Endothelial cell of umbilical vein (primary cell): ENCODE data around the gene MTCL1. TPM values are rescaled to one million over a fixed set of nuclear protein-coding genes. Genes with fewer than 3 reads are reported as not detected.

Experiments
- BruUV-seq: library from RNA; stranded (reverse); fragments of 400-500 nt; replicated peaks from 2 replicates; lab custom pipeline; 2021; lab: Mats Ljungman, UMichigan
- CTCF ChIA-PET: fragments of 300-600, 350-600 bp; sonication (Branson Sonifier 250); formaldehyde crosslinking; loops from one replicate; lab custom pipeline; 2021; ENCODE audit warnings: antibody characterized with exemption, inconsistent platforms; lab: Charles Lee
- POLR2A ChIA-PET: fragments of 300-600, 350-600 bp; sonication (Branson Sonifier 250); formaldehyde crosslinking; loops from one replicate; lab custom pipeline; 2021; ENCODE audit warnings: antibody characterized with exemption, inconsistent platforms; lab: Charles Lee
- DNase-seq: peaks from one replicate; pipeline ENCODE4 v3.0.0-alpha.2; 2011; ENCODE audit warnings: low read depth, low spot score
- FAIRE-seq: peaks from 2 replicates; lab custom pipeline; 2011; peaks lifted over from hg19 to GRCh38; lab: Jason Lieb, UNC
- H2AFZ ChIP-seq: 2 replicates; pipeline ENCODE4 v1.6.0; 2012; ENCODE audit warnings: low read depth, low read length, control low read depth, inconsistent platforms
- H3K27ac ChIP-seq: 2 replicates; pipeline ENCODE4 v1.5.1; 2011; ENCODE audit warnings: low read depth, mild to moderate bottlenecking, control low read depth, low read length, moderate library complexity; ENCODE audit not compliant: insufficient read depth
- H3K27me3 ChIP-seq, 2 experiments: 2 replicates each; pipeline versions ENCODE4 v1.6.0 to v1.6.1; 2011; ENCODE audit warnings: low read length in 2 of 2, mixed read lengths in 1 of 2; ENCODE audit not compliant: control insufficient read depth in 2 of 2, insufficient read depth in 2 of 2
- H3K36me3 ChIP-seq, 2 experiments: 2 replicates in 1 of 2; 3 replicates in 1 of 2; pipeline ENCODE4 v1.5.1; 2011; ENCODE audit warnings: low read length in 2 of 2, mild to moderate bottlenecking in 1 of 2, moderate library complexity in 1 of 2; ENCODE audit not compliant: control insufficient read depth in 2 of 2, insufficient read depth in 2 of 2; ENCODE audit errors: extremely low read depth in 1 of 2
- H3K4me1 ChIP-seq: 3 replicates; pipeline ENCODE4 v1.5.1; 2011; ENCODE audit warnings: mild to moderate bottlenecking, low read length; ENCODE audit not compliant: control insufficient read depth, insufficient read depth; ENCODE audit errors: extremely low read depth
- H3K4me2 ChIP-seq: 2 replicates; pipeline ENCODE4 v1.6.1; 2011; ENCODE audit warnings: low read length, control low read depth, mixed read lengths; ENCODE audit not compliant: insufficient read depth
- H3K4me3 ChIP-seq, 3 experiments: fragments of 200-600 bp in 1 of 3; sonication (generic), shearing (Covaris generic) in 1 of 3; replicated peaks in 1 of 3; 2 replicates each; pipeline ENCODE4 v1.5.1; 2011 to 2016; ENCODE audit warnings: control low read depth in 3 of 3, low read length in 3 of 3, mild to moderate bottlenecking in 2 of 3, inconsistent platforms in 1 of 3, low read depth in 1 of 3, moderate library complexity in 1 of 3; ENCODE audit not compliant: insufficient read depth in 1 of 3
- H3K79me2 ChIP-seq: 2 replicates; pipeline ENCODE4 v1.6.0; 2012; ENCODE audit warnings: low read length, inconsistent platforms; ENCODE audit not compliant: control insufficient read depth, insufficient read depth
- H3K9ac ChIP-seq: replicated peaks from 2 replicates; pipeline ENCODE3; 2011; ENCODE audit warnings: low read length, control low read depth; ENCODE audit not compliant: insufficient read depth; ENCODE audit errors: extremely low read depth
- H3K9me1 ChIP-seq: replicated peaks from 3 replicates; pipeline ENCODE4 v1.6.0; 2011; ENCODE audit warnings: mild to moderate bottlenecking, low read length; ENCODE audit not compliant: control insufficient read depth, insufficient read depth; ENCODE audit errors: extremely low read depth
- H3K9me3 ChIP-seq: replicated peaks from 2 replicates; pipeline ENCODE4 v1.5.1; 2012; ENCODE audit warnings: low read length, inconsistent platforms; ENCODE audit not compliant: control insufficient read depth, insufficient read depth
- H4K20me1 ChIP-seq: replicated peaks from 2 replicates; pipeline ENCODE3; 2011; ENCODE audit warnings: mild to moderate bottlenecking, low read length; ENCODE audit not compliant: control insufficient read depth, insufficient read depth; ENCODE audit errors: extremely low read depth
- CTCF ChIP-seq, 2 donors: IDR thresholded peaks; 1 replicate in 1 of 2; 2 replicates in 1 of 2; pipeline ENCODE4 v1.5.1; 2011; ENCODE audit warnings: low read length in 2 of 2, mild to moderate bottlenecking in 2 of 2, moderate library complexity in 2 of 2, control low read depth in 1 of 2, inconsistent platforms in 1 of 2, low read depth in 1 of 2; ENCODE audit not compliant: insufficient read depth in 1 of 2; ENCODE audit errors: extremely low read depth in 1 of 2
- EZH2 ChIP-seq: IDR thresholded peaks from 2 replicates; pipeline ENCODE4 v1.6.1; 2012; ENCODE audit warnings: borderline replicate concordance, low read depth, mild to moderate bottlenecking, moderate library complexity, low read length, inconsistent platforms; ENCODE audit not compliant: severe bottlenecking
- FOS ChIP-seq: IDR thresholded peaks from 2 replicates; pipeline ENCODE4 v1.6.1; 2011; ENCODE audit warnings: mild to moderate bottlenecking, low read length, moderate library complexity, borderline replicate concordance; ENCODE audit not compliant: insufficient read depth
- GATA2 ChIP-seq: IDR thresholded peaks from 2 replicates; pipeline ENCODE4 v1.7.0; 2011; ENCODE audit warnings: low read depth, mild to moderate bottlenecking, moderate library complexity, mixed read lengths, low read length; ENCODE audit not compliant: insufficient read length, insufficient read depth
- JUN ChIP-seq: IDR thresholded peaks from 2 replicates; pipeline ENCODE4 v1.6.1; 2011; ENCODE audit warnings: borderline replicate concordance, low read depth; ENCODE audit not compliant: insufficient read length, insufficient read depth
- MYC ChIP-seq: IDR thresholded peaks from one replicate; pipeline ENCODE4 v1.6.1; 2011; ENCODE audit warnings: mild to moderate bottlenecking, low read depth, low read length
- POLR2A ChIP-seq: IDR thresholded peaks from 2 replicates; pipeline ENCODE4 v1.6.1; 2012; ENCODE audit warnings: low read depth, mild to moderate bottlenecking, control low read depth, low read length
- POLR2AphosphoS5 ChIP-seq: IDR thresholded peaks from 2 replicates; pipeline ENCODE4 v1.6.1; 2012; ENCODE audit warnings: low read depth, mild to moderate bottlenecking, control low read depth, low read length, moderate library complexity; ENCODE audit not compliant: insufficient read depth
- dilution Hi-C: fragments of 300-500 bp; cut with MboI; formaldehyde crosslinking; loops from one replicate; pipeline ENCODE4 v1.15.0; 2019; ENCODE audit warnings: low sequenced_read_pairs; ENCODE audit not compliant: extremely low pct_ligation_motif_present
- intact Hi-C: fragments of 100-400 bp; cut with micrococcal nuclease; formaldehyde crosslinking; loops from one replicate; pipeline ENCODE4 v1.10.0; 2022
- polyA plus RNA-seq, 4 experiments: library from polyadenylated mRNA; depleted of rRNA in 3 of 4; stranded (reverse) in 3 of 4; unstranded in 1 of 4; fragments of >200 nt; gene quantifications; 2 replicates each; pipeline versions ENCODE4 v1.2.1 to v1.2.3, GENCODE V29; 2011 to 2012; ENCODE audit warnings: missing spikeins in 1 of 4
- total RNA-seq: library from RNA; stranded (reverse); gene quantifications from 2 replicates; pipeline ENCODE4 v1.2.3, GENCODE V29; 2021
- TF ChIP-seq, protein P1 (sequence below): IDR thresholded peaks from 2 replicates; pipeline ENCODE4 v1.6.1; 2011; ENCODE audit not compliant: insufficient read depth, insufficient read length

The MTCL1 gene
- total and polyA plus RNA-seq, 2 donors (not counting 3 experiments of a cell fraction or from before 2014, with no cell fraction given) = 11.9 to 75.7 TPM

DNA sequence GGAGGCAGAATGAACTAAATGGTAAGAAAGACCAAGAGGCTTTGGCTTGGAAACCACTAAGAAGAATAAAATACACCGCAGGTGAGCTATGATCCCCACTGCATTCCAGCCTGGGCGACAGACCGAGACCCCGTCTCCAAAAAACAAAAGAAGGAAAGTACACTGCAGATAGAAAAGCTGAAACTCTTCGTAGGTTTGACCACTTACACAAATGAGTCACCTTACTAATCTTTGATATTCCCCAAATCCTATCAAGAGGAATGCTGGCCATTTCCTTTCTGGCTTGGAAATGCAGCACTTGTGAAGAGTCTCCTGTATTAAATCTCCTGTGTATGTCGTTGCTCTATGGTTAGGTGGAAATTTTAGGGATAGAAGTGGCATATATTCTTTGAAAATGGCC, 108.8 kb downstream of the MTCL1 start:
- H3K27me3 ChIP-seq = no peaks in the 10 kb centered on the region
- peaks cover 1 to 5% of the 10 kb centered on the region in 2 experiments for H3K36me3 ChIP-seq
- no peak overlapping the region for H3K9ac ChIP-seq
- ChIA-PET POLR2A (no interaction called here), CTCF (interaction anchor here (1.0 to 1.6 kb wide), 9 partner anchors 14 to 173 kb away, joined by 3 to 12 read pairs (median 3); no protein-coding TSS in a partner anchor)
- BruUV-seq = no TSS peak
- no peaks in the 10 kb centered on the region for H3K9me1 ChIP-seq
- H3K4me1 ChIP-seq = peaks cover 12% of the 10 kb centered on the region
- no peak overlapping the region for H2AFZ ChIP-seq
- H3K4me3 ChIP-seq = no peak overlapping the region
- H3K4me2 ChIP-seq = peak overlapping the region; percentile 22
- H3K79me2 ChIP-seq = no peaks in the 10 kb centered on the region
- DNase-seq (peak; percentile 47), FAIRE-seq (peak; percentile 64)
- peak overlapping the region; percentile 28 for H3K27ac ChIP-seq
- no peaks in the 10 kb centered on the region for H4K20me1 ChIP-seq
- no peaks in the 10 kb centered on the region for H3K9me3 ChIP-seq
- TF ChIP-seq FOS = peak; percentile 34
- no peak for TF ChIP-seq EZH2
- intact Hi-C loops = no loop called here
- dilution Hi-C loops = no loop called here

DNA sequence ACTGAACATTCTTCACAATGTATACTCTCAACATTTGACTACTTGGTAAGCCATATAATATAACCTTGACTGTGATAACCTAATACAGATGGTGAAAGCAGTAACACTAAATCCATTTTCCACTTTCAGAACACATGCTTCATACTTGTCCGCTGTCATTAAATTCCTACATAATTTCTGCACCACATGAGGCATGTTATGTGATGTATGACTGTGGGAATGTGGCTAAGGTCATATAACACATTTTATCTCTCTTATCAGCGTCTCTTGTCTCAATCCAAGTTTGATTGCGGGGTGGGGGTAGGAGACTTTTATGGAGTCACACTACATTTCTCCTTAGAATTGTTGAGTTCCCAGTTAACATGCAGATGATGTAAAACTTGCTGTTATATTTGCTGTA, 110.9 kb downstream of the MTCL1 start:
- Histone ChIP-seq H4K20me1 (no peaks in the 10 kb centered on the region), H2AFZ (no peak overlapping the region), H3K9me3 (no peaks in the 10 kb centered on the region), H3K4me2 (no peak overlapping the region), H3K4me1 (peaks cover 12% of the 10 kb centered on the region), H3K9ac (no peak overlapping the region), H3K9me1 (no peaks in the 10 kb centered on the region), H3K4me3 (no peak overlapping the region), H3K27ac (no peak overlapping the region), H3K79me2 (no peaks in the 10 kb centered on the region), H3K27me3 (no peaks in the 10 kb centered on the region), H3K36me3 (peaks cover 0 to 4% of the 10 kb centered on the region in 2 experiments)
- dilution Hi-C loops (no loop called here), intact Hi-C loops (no loop called here)
- ChIA-PET CTCF (interaction anchor here (1.1 kb wide), 1 partner anchor 248 kb away, joined by 4 read pairs; no protein-coding TSS in a partner anchor), POLR2A (interaction anchor here (0.7 kb wide), 1 partner anchor 110 kb away, joined by 4 read pairs; no protein-coding TSS in a partner anchor)
- BruUV-seq = no TSS peak
- TF ChIP-seq, protein P1, sequence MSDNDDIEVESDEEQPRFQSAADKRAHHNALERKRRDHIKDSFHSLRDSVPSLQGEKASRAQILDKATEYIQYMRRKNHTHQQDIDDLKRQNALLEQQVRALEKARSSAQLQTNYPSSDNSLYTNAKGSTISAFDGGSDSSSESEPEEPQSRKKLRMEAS = no peak
- TF ChIP-seq GATA2 (no peak), POLR2AphosphoS5 (no peak), EZH2 (no peak), POLR2A (no peak), CTCF (IDR thresholded peaks at IDR 0.05; ENCODE audit: extremely low read depth in 1 of 2, insufficient read depth in 1 of 2, low read depth in 1 of 2, low read length in 2 of 2) (no peak), FOS (no peak), MYC (no peak), JUN (no peak)
- no peak for DNase-seq
- no peak for FAIRE-seq
